HG02588 (cell line): ENCODE data around the gene UTP11.
A peak's percentile ranks its signal among the peaks of the same experiment; 100 is the strongest.

Source experiments
- ATAC-seq: cut with Tn5 transposase; IDR thresholded peaks from one replicate; pipeline ENCODE4 v1.9.1; 2021; ENCODE audit warnings: mild to moderate bottlenecking, moderate library complexity; ENCODE audit not compliant: unreplicated experiment

UTP11 gene

DNA sequence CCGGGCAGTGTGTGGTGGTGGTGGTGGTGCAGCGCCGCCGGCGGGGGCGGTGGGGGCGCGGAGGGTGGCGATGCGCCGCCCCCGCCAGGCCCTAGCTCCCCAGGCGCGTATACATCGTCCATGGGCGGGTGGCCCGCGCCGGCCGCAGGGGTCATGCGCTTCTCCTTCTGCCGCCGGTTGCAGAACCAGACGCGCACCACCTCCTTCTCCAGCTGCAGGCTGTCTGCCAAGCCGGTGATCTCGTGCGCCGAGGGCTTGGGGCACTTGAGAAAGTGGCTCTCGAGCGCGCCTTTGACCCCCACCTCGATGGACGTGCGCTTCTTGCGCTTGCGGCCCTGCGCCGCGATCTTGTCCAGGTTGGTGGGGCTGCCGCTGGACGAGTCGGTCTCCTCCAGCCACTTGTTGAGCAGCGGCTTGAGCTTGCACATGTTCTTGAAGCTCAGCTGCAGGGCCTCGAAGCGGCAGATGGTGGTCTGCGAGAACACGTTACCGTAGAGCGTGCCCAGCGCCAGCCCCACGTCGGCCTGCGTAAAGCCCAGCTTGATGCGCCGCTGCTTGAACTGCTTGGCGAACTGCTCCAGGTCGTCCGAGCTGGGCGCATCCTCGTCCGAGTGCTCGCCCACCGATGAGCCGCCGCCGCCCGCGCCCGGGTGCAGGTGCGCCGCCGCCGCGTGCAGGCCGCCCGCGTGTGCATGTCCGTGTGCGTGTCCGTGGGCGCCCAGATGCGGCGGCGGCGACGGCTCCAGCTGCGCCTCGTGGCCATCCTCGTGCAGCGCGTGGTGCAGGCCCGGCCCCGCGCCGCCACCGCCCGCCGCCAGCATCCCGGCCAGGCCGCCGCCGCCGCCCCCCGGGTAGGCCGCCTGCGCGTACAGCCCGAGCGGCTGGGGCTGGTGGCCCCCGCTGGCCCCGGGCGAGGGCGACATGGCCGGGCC is 33.1 kb downstream of the UTP11 start:
- peak; percentile 3 for ATAC-seq

DNA sequence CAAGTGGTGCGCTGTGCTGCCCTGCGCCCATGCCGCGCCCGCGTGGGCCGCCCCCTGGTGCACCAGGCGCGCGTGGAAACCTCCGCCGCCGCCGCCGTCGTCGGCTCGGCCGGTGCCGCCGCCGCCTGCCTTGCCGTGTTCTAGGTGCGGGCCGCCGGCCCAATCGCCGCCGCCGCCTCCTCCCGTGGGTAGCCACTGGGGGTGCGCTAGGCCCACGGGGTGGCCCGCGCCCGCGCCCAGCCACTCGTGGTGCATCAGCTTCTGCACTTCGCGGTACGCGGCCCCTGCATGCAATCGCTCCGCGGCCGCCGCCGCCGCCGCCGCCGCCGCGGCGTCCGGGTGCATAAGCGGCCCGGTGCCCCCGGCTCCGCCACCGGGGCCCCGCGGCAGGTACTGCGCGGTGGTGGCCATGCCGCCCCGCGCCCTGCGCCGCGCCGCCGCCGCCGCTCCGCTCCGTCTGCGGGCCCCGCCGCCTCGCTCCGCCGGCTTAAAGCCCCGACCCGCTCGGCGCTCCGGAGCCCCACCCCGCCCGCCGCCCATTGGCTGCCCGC is 33.9 kb downstream of the UTP11 start, which contains the start of gene POU3F1:
Gene POU3F1, minus strand, starts transcription at position 461 of the 551 bp plus-strand sequence. Its CDS starts 50 bp downstream, at position 411.
- ATAC-seq, result no peak

DNA sequence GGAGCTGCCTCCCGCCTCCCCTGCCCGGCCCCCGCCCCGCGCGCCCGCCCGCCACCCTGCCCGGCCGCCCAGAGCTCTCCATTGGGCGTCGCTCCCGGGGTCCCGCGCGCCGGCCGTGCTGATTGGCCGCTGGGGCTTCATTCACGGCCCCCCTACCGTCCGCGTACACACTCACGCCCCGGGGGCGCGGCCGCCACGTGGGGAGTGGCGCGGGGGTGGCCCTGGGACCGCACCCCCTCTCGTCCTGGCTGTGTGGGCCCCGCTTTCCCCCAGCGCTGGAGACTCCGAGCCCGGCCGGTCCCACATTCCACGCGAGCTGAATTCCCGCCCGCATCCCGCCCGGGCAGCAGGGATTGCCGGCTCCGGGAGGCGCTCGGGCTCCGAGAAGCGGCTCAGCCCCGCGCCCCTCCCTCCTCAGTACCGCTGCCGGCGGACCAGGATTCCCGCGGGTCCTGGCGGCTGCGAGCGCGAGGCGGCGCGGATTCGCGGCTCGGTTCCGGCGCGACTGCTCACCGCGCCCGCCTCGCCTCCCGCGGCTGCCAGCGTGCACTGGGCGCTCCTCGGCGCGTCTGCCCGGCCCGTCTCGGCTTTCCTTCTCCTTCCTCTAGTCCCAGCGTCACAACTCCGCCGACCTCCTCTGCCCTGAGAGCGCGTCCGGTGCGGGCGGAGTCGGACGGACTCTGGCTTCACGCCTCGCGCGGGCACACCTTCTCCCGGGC is 34.5 kb downstream of the UTP11 start:
- peak; percentile 61 for ATAC-seq

GRCh38 chr1:38047603-38048141 is 35.1 kb downstream of the UTP11 start:
- no peak for ATAC-seq

GRCh38 chr1:38050397-38051078 is 38.0 kb downstream of the UTP11 start:
- ATAC-seq, result no peak

- no peak for ATAC-seq
These were observed 38.6 kb downstream of the UTP11 start for GRCh38 chr1:38051079-38051543.

DNA sequence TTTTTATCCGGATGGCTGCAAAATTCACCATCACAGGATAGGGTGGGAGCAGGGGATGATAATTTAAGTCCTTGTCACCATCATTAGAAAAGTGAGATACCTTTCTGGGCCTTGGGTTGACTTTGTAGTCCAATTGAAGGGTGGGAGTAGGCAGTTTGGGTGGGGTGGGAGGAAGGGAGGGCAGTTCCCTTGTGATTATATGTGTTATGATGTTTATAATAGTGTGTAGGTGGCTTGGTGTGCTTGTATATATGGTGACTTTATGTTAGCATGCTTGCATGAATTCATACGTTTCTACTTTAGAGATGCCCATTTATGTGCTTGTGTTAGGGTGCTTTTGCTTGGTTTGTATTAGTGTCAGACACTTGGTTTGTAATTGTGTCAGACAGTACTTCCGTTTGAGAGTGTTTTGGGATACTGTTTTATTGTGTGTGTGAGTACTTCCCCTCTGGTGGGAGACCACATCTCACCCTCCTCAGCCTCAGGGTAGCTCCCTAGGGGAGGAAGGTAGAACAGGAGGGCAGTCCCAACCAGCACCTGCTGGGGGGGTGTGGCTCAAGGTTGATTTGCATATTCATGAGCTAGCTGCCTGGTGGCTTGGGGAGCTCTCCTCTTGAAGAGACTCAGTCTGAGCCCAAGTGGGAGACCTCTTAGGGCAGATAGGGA is 40.3 kb downstream of the UTP11 start:
- no peak for ATAC-seq

GRCh38 chr1:38053416-38054091 is 41.0 kb downstream of the UTP11 start:
- ATAC-seq, result no peak

GRCh38 chr1:38055398-38055797 is 42.9 kb downstream of the UTP11 start:
- no peak for ATAC-seq

GRCh38 chr1:38055965-38056364 is 43.4 kb downstream of the UTP11 start:
- no peak for ATAC-seq

DNA sequence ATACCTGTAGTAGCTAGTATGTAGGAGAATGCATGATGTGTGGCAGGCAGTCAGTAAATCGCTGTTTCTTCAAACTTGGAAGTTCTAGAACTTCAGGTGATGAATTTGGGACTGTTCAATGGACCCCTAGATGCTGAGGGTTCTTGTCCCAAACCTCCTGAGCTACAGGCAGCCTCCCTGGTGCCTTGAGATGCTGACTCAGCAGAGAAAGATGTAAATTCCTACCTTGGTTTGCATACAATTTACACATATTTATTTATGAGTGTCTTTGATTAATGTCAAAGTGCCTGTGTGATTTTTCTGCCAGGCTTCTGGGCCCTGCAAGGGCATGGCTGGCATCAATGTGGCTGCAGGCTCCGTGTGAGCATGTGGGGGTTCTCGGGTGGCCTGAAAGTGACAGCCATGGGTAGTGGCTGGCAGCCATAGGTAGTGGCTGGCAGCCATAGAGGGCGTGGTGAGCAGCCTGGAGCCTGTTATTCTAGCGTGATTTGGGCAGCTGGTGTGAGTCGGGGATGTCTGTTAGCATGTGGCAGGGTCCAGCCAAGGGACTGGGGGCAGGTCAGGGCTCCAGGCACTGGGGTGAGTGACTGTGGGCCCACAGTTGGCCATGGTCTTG is 47.2 kb downstream of the UTP11 start:
- no peak for ATAC-seq

DNA sequence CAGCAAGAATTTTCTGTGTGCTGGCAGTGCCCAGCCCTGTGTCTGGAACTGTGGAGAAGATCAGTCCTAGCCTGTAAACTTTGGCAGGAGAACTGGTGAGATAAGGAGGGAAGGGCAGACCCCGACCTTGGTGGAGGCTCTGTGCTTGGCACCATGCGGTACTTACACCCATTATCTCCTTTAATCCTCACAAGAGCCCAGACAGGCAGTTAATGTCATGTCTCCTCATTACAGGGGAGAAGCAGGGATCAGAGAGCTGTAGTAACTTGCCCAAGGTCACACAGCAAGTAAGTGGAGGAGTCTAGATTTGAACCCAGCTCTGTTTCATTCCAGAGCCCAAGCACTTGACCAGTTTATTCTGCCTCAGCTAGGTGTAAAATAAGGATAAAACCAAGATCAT is 48.0 kb downstream of the UTP11 start:
- ATAC-seq, result no peak

- no peak for ATAC-seq
These were observed 48.8 kb downstream of the UTP11 start for GRCh38 chr1:38061290-38061689.

GRCh38 chr1:38061883-38062328 is 49.4 kb downstream of the UTP11 start:
- ATAC-seq, result peak; percentile 65

DNA sequence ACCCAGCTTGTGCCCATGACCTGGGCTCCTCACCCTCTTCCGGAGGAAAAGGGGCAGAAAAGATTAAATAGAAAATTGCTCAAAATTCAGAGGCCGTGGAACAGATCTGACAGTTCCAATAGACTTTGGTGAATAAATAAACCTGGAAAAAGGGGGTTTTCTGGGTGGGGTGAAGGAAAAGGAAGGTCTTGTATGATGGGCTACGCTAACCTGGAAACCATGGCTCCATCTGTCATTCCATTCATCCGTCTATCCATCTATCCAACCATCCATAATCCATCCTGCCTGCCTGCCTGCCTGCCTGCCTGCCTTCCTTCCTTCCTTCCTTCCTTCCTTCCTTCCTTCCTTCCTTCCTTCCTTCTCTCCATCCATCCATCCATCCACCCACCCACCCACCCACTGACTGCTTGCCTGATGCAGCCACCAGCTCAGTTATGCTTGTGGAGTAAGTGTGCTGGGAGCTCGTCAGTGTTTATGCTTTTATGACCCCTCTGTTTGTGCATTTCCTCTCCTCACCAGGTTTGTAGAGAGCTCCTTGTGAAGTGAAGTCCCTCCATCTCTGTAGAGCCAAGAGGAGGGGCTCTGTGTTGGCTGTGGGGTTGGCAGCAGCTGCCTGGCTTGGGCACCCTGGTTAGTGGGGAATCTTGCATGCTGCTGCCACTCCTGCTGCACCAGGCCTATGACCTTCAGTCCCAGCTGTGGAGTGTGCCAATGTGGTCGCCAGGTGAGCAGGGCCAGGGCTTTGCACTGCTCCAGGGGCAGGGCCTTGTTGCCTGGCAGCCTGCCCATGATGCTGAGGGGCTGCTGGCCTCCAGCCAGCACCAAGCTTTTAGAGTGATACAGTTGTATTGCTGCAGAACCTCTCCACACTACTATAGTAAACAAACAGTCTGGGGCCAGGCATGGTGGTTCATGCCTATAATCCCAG is 50.1 kb downstream of the UTP11 start:
- ATAC-seq, result no peak

GRCh38 chr1:38063616-38064015 is 51.1 kb downstream of the UTP11 start:
- no peak for ATAC-seq

- no peak for ATAC-seq
These were observed 51.8 kb downstream of the UTP11 start for GRCh38 chr1:38064197-38064903.
